Left lung (tissue), 14 donors: ENCODE measurements around the gene FKBP5. TPM values are rescaled to one million over a fixed set of nuclear protein-coding genes. Genes with fewer than 3 reads are reported as not detected.
A peak's percentile ranks its signal among the peaks of the same experiment; 100 is the strongest.

Experiments used
- ATAC-seq: fragments of 200-7000 bp; cut with Tn5 transposase; one replicate; pipeline ENCODE4 v1.9.1; 2020; ENCODE audit warnings: moderate library complexity
- DNase-seq, 4 donors: peaks; one replicate each; pipeline ENCODE4 v3.0.0-alpha.2; 2013 to 2020
- H3K27ac ChIP-seq, 2 donors: fragments of 200-600 bp; sonication (generic) in 1 of 2; one replicate each; pipeline versions ENCODE4 v1.5.0 to v1.8.0; 2020 to 2021
- H3K27me3 ChIP-seq, 2 donors: fragments of 200-600 bp; sonication (generic) in 1 of 2; one replicate each; pipeline versions ENCODE4 v1.5.0 to v1.8.0; 2020 to 2021
- H3K36me3 ChIP-seq, 2 donors: fragments of 200-600 bp; sonication (generic) in 1 of 2; one replicate each; pipeline versions ENCODE4 v1.5.0 to v1.8.0; 2020 to 2021
- H3K4me1 ChIP-seq, 2 donors: fragments of 200-600 bp; one replicate each; pipeline ENCODE4 v1.8.0; 2021
- H3K4me3 ChIP-seq, 2 donors: fragments of 200-600 bp; sonication (generic) in 1 of 2; one replicate each; pipeline versions ENCODE4 v1.5.0 to v1.8.0; 2020 to 2021; ENCODE audit warnings: mild to moderate bottlenecking in 1 of 2
- H3K9me3 ChIP-seq, 2 donors: fragments of 200-600 bp; sonication (generic) in 1 of 2; one replicate each; pipeline versions ENCODE4 v1.5.0 to v1.8.0; 2020 to 2021
- CTCF ChIP-seq, 2 donors: fragments of 200-600 bp; sonication (generic) in 1 of 2; IDR thresholded peaks; one replicate each; pipeline versions ENCODE4 v1.5.0 to v1.8.0; 2021; ENCODE audit warnings: antibody characterized with exemption in 2 of 2
- intact Hi-C, 2 donors: fragments of 100-400 bp; cut with DNase I; formaldehyde crosslinking; loops; one replicate each; pipeline versions ENCODE4 v1.11.2 to v1.14.2; 2022
- long read RNA-seq, 12 donors: library from polyadenylated mRNA in 2 of 12; unstranded in 2 of 12; transcript quantifications; one replicate each; pipeline ENCODE4 v2.0.0 and lab custom pipeline, GENCODE V29; 2019 to 2026
- polyA plus RNA-seq, 6 donors: library from polyadenylated mRNA; unstranded; fragments of 120-200 nt; gene quantifications; one replicate each; pipeline ENCODE4 v1.2.1, GENCODE V29; 2013; ENCODE audit not compliant: insufficient read length in 6 of 6
- total RNA-seq, 2 donors: library from RNA; stranded (reverse); fragmentation: NEBNext Ultra II Directional; extraction: Animal tissue kit (Norgen Biotek cat#: 25700); gene quantifications; one replicate each; pipeline ENCODE4 v1.2.1, GENCODE V29; 2021
- donor health status: DM: no; HTN: yes; CAD: no.
- donor health status: DM: no; HTN: no; CAD: no.

Gene FKBP5
- total RNA-seq, result 100 to 1,000 TPM; 114 to 139 TPM
- 10 to 100 TPM; 15.6 to 22.2 (median 18.5) TPM for polyA plus RNA-seq
- long read RNA-seq, donor 1, partial matches to known transcripts, result 0 of 1 reads
- long read RNA-seq, donor 1, other reads (novel, unspliced or antisense), result 0 of 1 reads
- long read RNA-seq, donor 2, partial matches to known transcripts, result 0 of 4 reads
- long read RNA-seq, donor 2, other reads (novel, unspliced or antisense), result 0 of 4 reads
- long read RNA-seq, donor 3, partial matches to known transcripts, result 0 of 3 reads
- long read RNA-seq, donor 3, other reads (novel, unspliced or antisense), result 0 of 3 reads
- long read RNA-seq, donor 4, partial matches to known transcripts, result 4 of 13 reads
- long read RNA-seq, donor 4, other reads (novel, unspliced or antisense), result 6 of 13 reads
- long read RNA-seq, donor 5, partial matches to known transcripts, result 0 of 3 reads
- long read RNA-seq, donor 5, other reads (novel, unspliced or antisense), result 0 of 3 reads
- long read RNA-seq, donor 6, result 0 reads
- long read RNA-seq, donor 7, partial matches to known transcripts, result 0 of 3 reads
- long read RNA-seq, donor 7, other reads (novel, unspliced or antisense), result 0 of 3 reads
- long read RNA-seq, donor 8, partial matches to known transcripts, result 0 of 4 reads
- long read RNA-seq, donor 8, other reads (novel, unspliced or antisense), result 0 of 4 reads
- long read RNA-seq, donor 9, result 0 reads
- long read RNA-seq, donor 10, partial matches to known transcripts, result 1 of 10 reads
- long read RNA-seq, donor 10, other reads (novel, unspliced or antisense), result 5 of 10 reads
- long read RNA-seq, donor 11, result 0 reads
- long read RNA-seq, donor 12, transcript FKBP5-201 (11 exons, 3,772 nt), result major isoform, 5 of 20 reads
- long read RNA-seq, donor 12, partial matches to known transcripts, result 15 of 20 reads
- long read RNA-seq, donor 12, other reads (novel, unspliced or antisense), result 0 of 20 reads

DNA sequence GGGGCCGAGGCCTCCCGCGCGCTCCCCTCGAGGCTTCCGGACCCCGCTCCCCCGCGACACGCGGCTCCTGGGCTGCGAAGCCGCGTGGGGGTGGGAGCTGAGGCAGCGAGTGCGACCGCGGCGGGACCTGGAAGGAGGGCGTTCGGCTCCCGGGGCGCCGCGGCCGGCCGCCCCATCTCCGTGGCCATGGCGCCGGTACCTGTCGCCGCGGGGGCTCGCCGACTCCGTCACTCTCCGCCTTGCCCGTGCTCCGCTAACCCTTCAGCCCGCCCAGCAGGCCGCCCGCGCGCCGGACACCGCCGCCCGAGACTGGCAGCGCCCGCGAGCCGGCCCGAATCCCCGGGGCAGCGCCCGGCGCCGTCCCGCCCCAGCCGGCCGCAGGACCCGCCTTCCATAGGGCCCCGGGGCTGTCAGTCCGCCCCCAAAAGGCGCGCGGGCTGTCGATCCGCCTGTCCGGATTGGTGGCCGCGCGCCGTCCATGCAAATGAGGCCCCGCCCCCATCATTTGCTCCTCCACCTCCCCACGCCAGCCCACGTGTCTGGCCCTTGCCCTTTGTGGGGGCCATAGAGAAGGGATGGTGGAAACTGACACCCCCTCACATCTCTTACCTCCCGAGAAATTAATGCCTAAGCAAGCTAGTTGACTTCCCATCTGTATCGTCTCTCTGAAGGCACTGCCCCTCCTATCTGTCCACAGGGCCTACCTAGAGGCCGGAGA, at the start of gene FKBP5:
TSS of gene FKBP5 (minus strand) at position 311 of the 718 bp plus-strand sequence. CDS start 46,091 bp downstream, outside the sequence.
- H3K27ac ChIP-seq, result peak within 1 kb of the TSS; percentile 92
- H3K27me3 ChIP-seq, result no peaks in the 10 kb centered on the region
- no peak for TF ChIP-seq CTCF (IDR thresholded peaks at IDR 0.05)
- peak; percentile 93 for ATAC-seq
- peak within 1 kb of the TSS; percentile 86 to 94 for H3K4me3 ChIP-seq
- H3K36me3 ChIP-seq, result peaks cover 0 to 10% of the 10 kb centered on the region in 2 donors
- H3K9me3 ChIP-seq, result no peaks in the 10 kb centered on the region
- intact Hi-C loops, result loop anchor here in 1 of 2 donors (5.0 kb wide), 1 partner anchor 39 kb away; no protein-coding TSS in a partner anchor
- peaks cover 19 to 76% of the 10 kb centered on the region in 2 donors for H3K4me1 ChIP-seq
- DNase-seq, result peak; percentile 68 to 98 (median 90)

GRCh38 chr6:35737413-35738211, 48.9 kb upstream of the FKBP5 start:
- no peak overlapping the region for H3K4me3 ChIP-seq
- ATAC-seq (peak; percentile 90), DNase-seq (peak in 2 of 4 donors; percentile 71 to 81)
- H3K9me3 ChIP-seq, result no peaks in the 10 kb centered on the region
- peaks cover 17 to 53% of the 10 kb centered on the region in 2 donors for H3K4me1 ChIP-seq
- TF ChIP-seq CTCF (IDR thresholded peaks at IDR 0.05), result peak; percentile 73 to 81
- intact Hi-C loops, result loop anchor here (2.0 to 10.0 kb wide), 3 partner anchors 153 to 215 kb away; no protein-coding TSS in a partner anchor
- H3K27ac ChIP-seq, result no peak overlapping the region
- no peaks in the 10 kb centered on the region for H3K27me3 ChIP-seq
- no peaks in the 10 kb centered on the region for H3K36me3 ChIP-seq

DNA sequence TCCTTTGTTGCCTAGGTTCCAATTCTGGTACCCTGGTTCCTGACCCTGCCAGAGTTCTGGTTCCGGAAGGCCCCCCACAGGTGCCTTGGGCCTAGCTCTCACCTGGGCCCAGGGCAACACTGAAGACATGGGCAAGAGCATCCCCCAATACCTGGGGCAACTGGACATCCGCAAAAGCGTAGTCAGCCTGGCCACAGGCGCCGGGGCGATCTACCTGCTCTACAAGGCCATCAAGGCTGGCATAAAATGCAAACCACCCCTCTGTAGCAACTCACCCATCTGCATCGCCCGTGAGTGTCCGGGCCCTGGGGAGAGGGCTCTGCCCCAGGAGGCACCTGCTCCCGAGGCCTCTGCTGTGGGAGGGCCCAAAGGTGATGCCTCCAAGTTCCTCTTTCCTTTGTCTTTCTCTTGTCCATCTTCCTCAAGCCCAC, 48.3 kb upstream of the FKBP5 start, which contains the start of gene ARMC12:
TSS of gene ARMC12 (plus strand) at position 51 of the 431 bp plus-strand sequence. CDS start at position 128, 77 bp downstream.
- H3K27ac ChIP-seq, result no peak within 1 kb of the TSS

More for the DNA sequence above, 48.3 kb upstream of the FKBP5 start, which contains the start of gene ARMC12:
- no peaks in the 10 kb centered on the region for H3K36me3 ChIP-seq
- no peaks in the 10 kb centered on the region for H3K27me3 ChIP-seq
- intact Hi-C loops, result loop anchor here (2.0 to 10.0 kb wide), 3 partner anchors 152 to 214 kb away; no protein-coding TSS in a partner anchor
- H3K4me1 ChIP-seq, result peaks cover 20 to 59% of the 10 kb centered on the region in 2 donors
- H3K9me3 ChIP-seq, result no peaks in the 10 kb centered on the region
- DNase-seq (no peak), ATAC-seq (no peak)
- TF ChIP-seq CTCF (IDR thresholded peaks at IDR 0.05), result no peak
- no peak within 1 kb of the TSS for H3K4me3 ChIP-seq
